Measurements from ENCODE around the gene LIMCH1. TPM values are rescaled to one million over a fixed set of nuclear protein-coding genes. Genes with fewer than 3 reads are reported as not detected.
A peak's percentile ranks its signal among the peaks of the same experiment; 100 is the strongest.

Gene LIMCH1
- total and polyA plus RNA-seq, 2 of the 8 experiments (the other 6 are each of a cell fraction or from before 2014, with no cell fraction given): 2.7 to 3.0 TPM

- Histone ChIP-seq H3K36me3 (ENCODE audit: control insufficient read depth in 2 of 4, insufficient read depth in 4 of 4, low read length in 3 of 4) (no peaks in the 10 kb centered on the region), H3K9me3 (ENCODE audit: insufficient read depth in 2 of 2, low read depth in 1 of 2, low read length in 1 of 2) (no peaks in the 10 kb centered on the region), H4K8ac (ENCODE audit: extremely low read depth, insufficient read depth, low read length) (no peak overlapping the region), H4K91ac (replicated peaks; ENCODE audit: insufficient read length, low read length) (no peak overlapping the region), H2BK15ac (ENCODE audit: low read length) (no peak overlapping the region), H3K14ac (ENCODE audit: insufficient read length) (no peak overlapping the region), H2AK5ac (ENCODE audit: low read depth, low read length) (no peak overlapping the region), H3K23me2 (ENCODE audit: low read depth, low read length) (no peaks in the 10 kb centered on the region), H3K4me2 (ENCODE audit: insufficient read depth in 1 of 2, low read depth in 2 of 2, low read length in 2 of 2) (no peak overlapping the region), H3K79me1 (ENCODE audit: low read depth, low read length) (no peaks in the 10 kb centered on the region), H2BK120ac (replicated peaks; ENCODE audit: low read depth, low read length) (no peak overlapping the region), H3K4me3 (ENCODE audit: extremely low read depth in 1 of 4, insufficient read depth in 2 of 4, low read depth in 3 of 4, low read length in 4 of 4) (no peak overlapping the region), H3K56ac (replicated peaks; ENCODE audit: insufficient read length, low read depth, low read length) (no peak overlapping the region), H4K20me1 (replicated peaks in 1 of 2; ENCODE audit: control insufficient read depth in 1 of 2, insufficient read depth in 2 of 2, low read length in 2 of 2) (no peaks in the 10 kb centered on the region), H2AFZ (ENCODE audit: low read length) (peak overlapping the region; percentile 4; the same call in 1 of the 2 replicates), H3K27ac (ENCODE audit: low read depth, low read length) (no peak overlapping the region), H2BK5ac (ENCODE audit: low read depth, low read length) (no peak overlapping the region), H3K9ac (replicated peaks in 1 of 4; ENCODE audit: extremely low read depth in 1 of 4, low read depth in 3 of 4, low read length in 3 of 4) (no peak overlapping the region), H3K23ac (ENCODE audit: insufficient read length) (no peak overlapping the region), H2BK20ac (ENCODE audit: low read length) (no peak overlapping the region), H3K4me1 (replicated peaks in 1 of 4; ENCODE audit: control insufficient read depth in 3 of 4, insufficient read depth in 4 of 4, low read length in 3 of 4) (no peaks in the 10 kb centered on the region), H3K4ac (replicated peaks; ENCODE audit: insufficient read length, low read depth, low read length) (no peak overlapping the region), H4K5ac (ENCODE audit: insufficient read length, low read depth, low read length) (no peak overlapping the region), H3K27me3 (replicated peaks in 1 of 4; ENCODE audit: control insufficient read depth in 3 of 4, extremely low read depth in 1 of 4, insufficient read depth in 3 of 4, low read length in 3 of 4) (peaks cover 0 to 2% (median 0%) of the 10 kb centered on the region in 4 experiments; a peak in 2 of 7 replicates), H2BK12ac (ENCODE audit: low read depth, low read length) (no peak overlapping the region), H3K18ac (ENCODE audit: extremely low read depth, low read length) (no peak overlapping the region), H3K79me2 (ENCODE audit: control insufficient read depth in 1 of 2, insufficient read depth in 2 of 2, low read length in 2 of 2) (no peaks in the 10 kb centered on the region)
- ChIA-PET POLR2A (ENCODE audit: partially characterized antibody) (no interaction called here), CTCF (ENCODE audit: partially characterized antibody) (interaction anchor here (0.8 to 1.6 kb wide), 2 partner anchors 10 to 129 kb away, joined by 3 to 7 read pairs; no protein-coding TSS in a partner anchor)
- 79% methylated on average over 3 of the region's 3 CpGs; no CpG with 5 or more reads in 1 of the 2 experiments for WGBS, 2 experiments (ENCODE audit: extremely low coverage in 1 of 2, insufficient coverage in 1 of 2, insufficient read length in 1 of 2, insufficient replicate concordance in 2 of 2, low coverage in 1 of 2, low lambda C conversion rate in 2 of 2, missing lambda C conversion rate in 1 of 2)
- FAIRE-seq (no peak), DNase-seq (ENCODE audit: low read depth in 1 of 2, low spot score in 2 of 2) (no peak)
- TF ChIP-seq MAX (IDR thresholded peaks at IDR 0.05): 0 out of 2 replicates have a peak, but pooled peaks have one; percentile 33
These were observed 196.4 kb downstream of the LIMCH1 start for GRCh38 chr4:41734371-41734770.
